Skeletal muscle tissue (tissue), 4 donors: ENCODE data around the gene KTN1. TPM values are rescaled to one million over a fixed set of nuclear protein-coding genes. Genes with fewer than 3 reads are reported as not detected.

Experiments
- H3K27ac ChIP-seq: one replicate; pipeline ENCODE4 v1.7.0; 2013; ENCODE audit warnings: mild to moderate bottlenecking, low read depth, low read length, inconsistent platforms
- H3K27me3 ChIP-seq, 3 donors: one replicate each; pipeline ENCODE4 v1.7.0; 2013; ENCODE audit warnings: low read length in 3 of 3; ENCODE audit not compliant: control insufficient read depth in 3 of 3, insufficient read depth in 3 of 3
- H3K36me3 ChIP-seq, 3 donors: one replicate each; pipeline ENCODE4 v1.7.0; 2013; ENCODE audit warnings: low read length in 3 of 3; ENCODE audit not compliant: control insufficient read depth in 3 of 3, insufficient read depth in 3 of 3
- H3K4me1 ChIP-seq, 3 donors: one replicate each; pipeline ENCODE4 v1.7.0; 2013; ENCODE audit warnings: low read length in 3 of 3, mild to moderate bottlenecking in 3 of 3; ENCODE audit not compliant: control insufficient read depth in 3 of 3, insufficient read depth in 3 of 3
- H3K4me3 ChIP-seq, 3 donors: one replicate each; pipeline ENCODE4 v1.7.0; 2013; ENCODE audit warnings: low read length in 3 of 3
- H3K9ac ChIP-seq, 3 donors: one replicate each; pipeline ENCODE4 v1.7.0; 2013; ENCODE audit warnings: low read length in 3 of 3, mild to moderate bottlenecking in 3 of 3, moderate library complexity in 2 of 3, low read depth in 1 of 3
- H3K9me3 ChIP-seq, 3 donors: one replicate each; pipeline ENCODE4 v1.7.0; 2013; ENCODE audit warnings: low read length in 3 of 3; ENCODE audit not compliant: control insufficient read depth in 3 of 3
- total RNA-seq: library from RNA; depleted of rRNA; stranded (reverse); fragments of >200 nt; gene quantifications from one replicate; pipeline ENCODE4 v1.2.3, GENCODE V29; 2014
- donor health status: Osteomylitis.

KTN1 gene
- total RNA-seq, 1 donor from 2014 or later, result 72.0 TPM

- peaks cover 4 to 8% (median 7%) of the 10 kb centered on the region in 3 donors for H3K4me1 ChIP-seq
- H3K9me3 ChIP-seq, result no peaks in the 10 kb centered on the region
- no peak overlapping the region for H3K4me3 ChIP-seq
- no peaks in the 10 kb centered on the region for H3K27me3 ChIP-seq
- H3K27ac ChIP-seq, result no peak overlapping the region
- peak overlapping the region in 1 of 3 donors; percentile 7 for H3K9ac ChIP-seq
- peaks cover 2 to 7% (median 4%) of the 10 kb centered on the region in 3 donors for H3K36me3 ChIP-seq
Observed at GRCh38 chr14:55705651-55706364, 125.8 kb downstream of the KTN1 start.

- Histone ChIP-seq H3K4me1 (peaks cover 4 to 8% (median 7%) of the 10 kb centered on the region in 3 donors), H3K9ac (peak overlapping the region in 1 of 3 donors; percentile 7), H3K4me3 (no peak overlapping the region), H3K9me3 (no peaks in the 10 kb centered on the region), H3K36me3 (peaks cover 2 to 4% (median 3%) of the 10 kb centered on the region in 3 donors), H3K27me3 (no peaks in the 10 kb centered on the region), H3K27ac (no peak overlapping the region)
Observed at GRCh38 chr14:55706365-55706684, 126.3 kb downstream of the KTN1 start.

GRCh38 chr14:55706893-55707292 is 126.9 kb downstream of the KTN1 start:
- no peak overlapping the region for H3K9ac ChIP-seq
- no peaks in the 10 kb centered on the region for H3K27me3 ChIP-seq

GRCh38 chr14:55707365-55707804 is 127.4 kb downstream of the KTN1 start:
- Histone ChIP-seq H3K4me3 (no peak overlapping the region), H3K4me1 (peaks cover 4 to 11% (median 7%) of the 10 kb centered on the region in 3 donors), H3K27ac (no peak overlapping the region), H3K27me3 (no peaks in the 10 kb centered on the region), H3K36me3 (peaks cover 2 to 4% (median 3%) of the 10 kb centered on the region in 3 donors), H3K9ac (no peak overlapping the region), H3K9me3 (no peaks in the 10 kb centered on the region)

More at GRCh38 chr14:55706893-55707292, 126.9 kb downstream of the KTN1 start:
- peaks cover 2 to 4% (median 3%) of the 10 kb centered on the region in 3 donors for H3K36me3 ChIP-seq
- no peak overlapping the region for H3K27ac ChIP-seq
- H3K4me3 ChIP-seq, result no peak overlapping the region
- H3K9me3 ChIP-seq, result no peaks in the 10 kb centered on the region
- peaks cover 4 to 8% (median 7%) of the 10 kb centered on the region in 3 donors for H3K4me1 ChIP-seq

- Histone ChIP-seq H3K4me3 (no peak overlapping the region), H3K9ac (no peak overlapping the region), H3K4me1 (peaks cover 10 to 19% (median 11%) of the 10 kb centered on the region in 3 donors), H3K27me3 (no peaks in the 10 kb centered on the region), H3K36me3 (no peaks in the 10 kb centered on the region), H3K9me3 (no peaks in the 10 kb centered on the region), H3K27ac (no peak overlapping the region)
Observed at GRCh38 chr14:55710506-55711041, 130.6 kb downstream of the KTN1 start.

- peaks cover 5 to 15% (median 8%) of the 10 kb centered on the region in 3 donors for H3K4me1 ChIP-seq
- H3K36me3 ChIP-seq, result no peaks in the 10 kb centered on the region
- no peak overlapping the region for H3K9ac ChIP-seq
- H3K9me3 ChIP-seq, result no peaks in the 10 kb centered on the region
- no peak overlapping the region for H3K27ac ChIP-seq
- no peak overlapping the region for H3K4me3 ChIP-seq
- no peaks in the 10 kb centered on the region for H3K27me3 ChIP-seq
Observed at GRCh38 chr14:55711175-55711811, 131.3 kb downstream of the KTN1 start.

- H3K9me3 ChIP-seq, result no peaks in the 10 kb centered on the region
- H3K4me3 ChIP-seq, result no peak overlapping the region
- no peak overlapping the region for H3K9ac ChIP-seq
- no peaks in the 10 kb centered on the region for H3K36me3 ChIP-seq
- H3K4me1 ChIP-seq, result peaks cover 5 to 13% (median 10%) of the 10 kb centered on the region in 3 donors
- no peak overlapping the region for H3K27ac ChIP-seq
- no peaks in the 10 kb centered on the region for H3K27me3 ChIP-seq
Observed at GRCh38 chr14:55712491-55712890, 132.5 kb downstream of the KTN1 start.

- Histone ChIP-seq H3K9me3 (no peaks in the 10 kb centered on the region), H3K9ac (no peak overlapping the region), H3K36me3 (no peaks in the 10 kb centered on the region), H3K27me3 (no peaks in the 10 kb centered on the region), H3K27ac (no peak overlapping the region), H3K4me1 (peaks cover 4 to 10% (median 10%) of the 10 kb centered on the region in 3 donors), H3K4me3 (no peak overlapping the region)
Observed at GRCh38 chr14:55713486-55713885, 133.5 kb downstream of the KTN1 start.

- Histone ChIP-seq H3K9me3 (no peaks in the 10 kb centered on the region), H3K27me3 (no peaks in the 10 kb centered on the region), H3K4me1 (peaks cover 3 to 10% (median 10%) of the 10 kb centered on the region in 3 donors), H3K4me3 (no peak overlapping the region), H3K9ac (no peak overlapping the region), H3K36me3 (no peaks in the 10 kb centered on the region), H3K27ac (no peak overlapping the region)
Observed at GRCh38 chr14:55715889-55716288, 135.9 kb downstream of the KTN1 start.

- no peaks in the 10 kb centered on the region for H3K36me3 ChIP-seq
- H3K4me1 ChIP-seq, result peaks cover 3 to 10% (median 5%) of the 10 kb centered on the region in 3 donors
- no peaks in the 10 kb centered on the region for H3K9me3 ChIP-seq
Observed at GRCh38 chr14:55717621-55718020, 137.6 kb downstream of the KTN1 start.

More at GRCh38 chr14:55717621-55718020, 137.6 kb downstream of the KTN1 start:
- Histone ChIP-seq H3K4me3 (no peak overlapping the region), H3K9ac (no peak overlapping the region), H3K27me3 (no peaks in the 10 kb centered on the region), H3K27ac (no peak overlapping the region)
